Mammary epithelial cell (primary cell): ENCODE data around the gene UBE4A.

Experiments used
- CTCF ChIP-seq, 2 donors: IDR thresholded peaks in 1 of 2; conservative IDR thresholded peaks in 1 of 2; 2 replicates each; pipeline ENCODE4 v1.5.1; 2011 to 2012; ENCODE audit warnings: inconsistent platforms in 2 of 2, low read length in 2 of 2, mild to moderate bottlenecking in 2 of 2, control low read depth in 1 of 2, low read depth in 1 of 2; ENCODE audit not compliant: insufficient read depth in 1 of 2; ENCODE audit errors: extremely low read depth in 1 of 2
- EZH2 ChIP-seq: IDR thresholded peaks from 2 replicates; pipeline ENCODE4 v1.6.1; 2012; ENCODE audit warnings: low read length, inconsistent platforms, borderline replicate concordance

- no peak for TF ChIP-seq CTCF (conservative IDR thresholded peaks at IDR 0.05 in 1 of 2, IDR thresholded peaks at IDR 0.05 in 1 of 2; ENCODE audit: extremely low read depth in 1 of 2, insufficient read depth in 1 of 2, low read depth in 1 of 2, low read length in 2 of 2)
- no peak for TF ChIP-seq EZH2
Measured at GRCh38 chr11:118415739-118416068, 56.3 kb downstream of the UBE4A start.
